Left lobe of liver (tissue), 2 donors: ENCODE data around the gene ARL11. TPM values are rescaled to one million over a fixed set of nuclear protein-coding genes. Genes with fewer than 3 reads are reported as not detected.
"Not testable (repeated sequence)": the region's sequence is repeated elsewhere in the genome, so short reads cannot be mapped to it uniquely, and the experiment has no call there.

Source experiments
- ATAC-seq: fragments of 200-7000 bp; cut with Tn5 transposase; one replicate; pipeline ENCODE4 v1.9.1; 2020; ENCODE audit warnings: mild to moderate bottlenecking, moderate library complexity
- DNase-seq: peaks from one replicate; pipeline ENCODE4 v3.0.0-alpha.2; 2020; ENCODE audit warnings: low spot score
- total RNA-seq: library from RNA; stranded (reverse); gene quantifications from one replicate; pipeline ENCODE4 v1.2.1, GENCODE V29; 2021
- donor health status: DM: no; HTN: no; CAD: no; lungs with moderate emphysema.
- donor health status: DM: no; HTN: yes; CAD: no.

ARL11 gene
- total RNA-seq, 1 donor from 2014 or later, result 0.23 TPM

DNA sequence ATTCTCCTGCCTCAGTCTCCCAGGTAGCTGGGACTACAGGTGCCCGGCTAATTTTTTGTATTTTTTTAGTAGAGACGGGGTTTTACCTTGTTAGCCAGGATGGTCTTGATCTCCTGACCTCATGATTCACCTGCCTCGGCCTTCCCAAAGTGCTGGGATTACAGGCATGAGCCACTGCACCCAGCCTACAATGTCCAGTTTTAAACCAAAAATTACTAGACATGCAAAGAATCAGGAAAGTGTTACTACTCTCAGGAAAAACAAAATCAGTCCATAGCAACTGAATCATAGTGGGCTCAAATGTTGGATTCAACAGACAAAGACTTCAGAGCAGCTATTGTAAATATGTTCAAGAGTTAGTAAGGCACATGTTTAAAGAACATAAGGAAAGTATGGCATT lies 16.3 kb upstream of the ARL11 start:
- ATAC-seq, DNase-seq: not testable (repeated sequence)

GRCh38 chr13:49615836-49616675 lies 12.3 kb upstream of the ARL11 start:
- ATAC-seq (peak; percentile 19), DNase-seq (no peak)

- ATAC-seq (no peak), DNase-seq (no peak)
These were observed 11.6 kb upstream of the ARL11 start for GRCh38 chr13:49616676-49617065.

DNA sequence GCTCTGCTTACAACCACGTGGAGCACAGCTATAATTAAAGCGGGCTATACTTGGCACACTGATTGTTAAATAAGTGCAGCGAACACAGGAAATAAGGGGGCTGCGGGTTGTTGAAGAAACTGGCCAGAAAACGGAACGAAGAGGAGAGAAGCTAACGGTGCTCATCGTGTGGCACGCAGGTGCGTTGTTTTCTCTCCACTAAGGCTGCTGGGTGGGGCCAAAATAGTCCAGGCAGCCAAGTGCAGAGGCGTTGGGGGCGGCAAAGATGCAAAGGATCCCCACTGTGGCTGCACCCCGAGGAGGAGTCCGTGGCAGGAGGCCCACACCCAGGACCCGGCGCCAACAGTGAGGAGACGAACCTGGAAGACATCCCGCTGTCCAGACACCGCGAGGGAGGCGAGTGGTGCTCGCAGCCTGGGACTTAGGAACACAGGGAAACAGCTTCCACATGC lies 8.1 kb upstream of the ARL11 start:
- ATAC-seq, result no peak
- no peak for DNase-seq

DNA sequence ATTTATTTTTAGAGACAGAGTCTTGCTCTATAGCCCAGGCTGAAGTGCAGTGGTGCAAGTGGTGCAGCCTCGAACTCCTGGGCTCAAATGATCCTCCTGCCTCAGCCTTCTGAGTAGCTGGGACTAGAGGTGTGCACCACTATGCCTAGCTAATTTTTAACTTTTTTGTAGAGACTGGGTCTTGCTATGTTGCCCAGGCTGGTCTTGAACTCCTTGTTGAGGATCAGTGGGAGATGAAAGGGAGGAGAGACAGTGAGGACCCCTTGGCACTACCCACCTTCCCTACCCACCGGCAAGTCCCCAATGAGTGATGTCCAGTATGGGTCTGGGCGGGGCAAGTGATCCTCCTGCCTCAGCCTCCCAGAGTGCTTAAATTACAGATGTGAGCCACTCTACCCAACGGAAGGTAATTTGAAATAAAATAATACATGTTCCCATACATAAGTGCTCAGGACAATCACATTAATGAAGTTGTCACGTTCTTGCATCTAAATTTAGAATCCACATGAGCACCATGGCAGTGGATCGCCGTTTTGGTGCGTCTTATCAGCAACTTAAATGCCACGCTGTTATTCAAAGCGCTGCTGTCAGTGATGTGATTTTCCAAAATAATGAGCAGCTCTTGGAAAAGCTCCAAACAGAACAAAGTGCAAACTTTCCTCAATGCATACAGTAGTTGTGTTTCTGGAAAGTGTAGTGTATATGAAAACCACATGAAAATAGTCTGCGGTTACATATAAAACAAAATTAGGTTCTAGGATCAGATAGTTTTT lies 5.9 kb upstream of the ARL11 start:
- no peak for DNase-seq
- no peak for ATAC-seq

DNA sequence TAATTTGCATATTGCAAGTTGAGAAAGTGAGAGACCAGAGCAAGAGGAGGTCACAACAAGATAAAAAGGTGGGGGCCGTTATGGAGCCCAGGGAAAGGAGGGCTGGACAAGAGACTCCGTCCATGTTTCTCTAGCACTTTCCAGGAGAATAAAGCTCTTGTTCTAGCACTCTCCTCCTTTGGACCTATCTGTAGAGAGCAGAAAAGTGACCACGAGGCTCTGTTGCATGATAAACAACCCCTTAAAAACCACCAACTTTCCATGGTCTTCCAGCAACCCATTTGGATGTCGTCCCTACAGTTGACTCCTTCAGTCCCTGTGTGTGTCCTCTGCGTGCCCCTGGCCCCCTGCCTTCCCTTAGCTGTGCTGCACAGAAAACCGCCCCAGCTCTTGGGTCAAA lies 4.1 kb upstream of the ARL11 start:
- DNase-seq (no peak), ATAC-seq (no peak)

GRCh38 chr13:49625392-49626079 lies 2.8 kb upstream of the ARL11 start:
- ATAC-seq (peak; percentile 95), DNase-seq (peak; percentile 98)

- no peak for ATAC-seq
These were observed 1.1 kb downstream of the ARL11 start for GRCh38 chr13:49629196-49629938.

GRCh38 chr13:49629947-49630346 lies 1.6 kb downstream of the ARL11 start:
- ATAC-seq (no peak), DNase-seq (no peak)

More at GRCh38 chr13:49629196-49629938, 1.1 kb downstream of the ARL11 start:
- no peak for DNase-seq

DNA sequence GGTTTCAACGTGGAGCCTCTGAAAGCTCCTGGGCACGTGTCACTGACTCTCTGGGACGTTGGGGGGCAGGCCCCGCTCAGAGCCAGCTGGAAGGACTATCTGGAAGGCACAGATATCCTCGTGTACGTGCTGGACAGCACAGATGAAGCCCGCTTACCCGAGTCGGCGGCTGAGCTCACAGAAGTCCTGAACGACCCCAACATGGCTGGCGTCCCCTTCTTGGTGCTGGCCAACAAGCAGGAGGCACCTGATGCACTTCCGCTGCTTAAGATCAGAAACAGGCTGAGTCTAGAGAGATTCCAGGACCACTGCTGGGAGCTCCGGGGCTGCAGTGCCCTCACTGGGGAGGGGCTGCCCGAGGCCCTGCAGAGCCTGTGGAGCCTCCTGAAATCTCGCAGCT lies 2.3 kb downstream of the ARL11 start:
- DNase-seq, result no peak
- no peak for ATAC-seq

GRCh38 chr13:49632156-49632555 lies 3.8 kb downstream of the ARL11 start:
- no peak for DNase-seq
- ATAC-seq, result no peak

DNA sequence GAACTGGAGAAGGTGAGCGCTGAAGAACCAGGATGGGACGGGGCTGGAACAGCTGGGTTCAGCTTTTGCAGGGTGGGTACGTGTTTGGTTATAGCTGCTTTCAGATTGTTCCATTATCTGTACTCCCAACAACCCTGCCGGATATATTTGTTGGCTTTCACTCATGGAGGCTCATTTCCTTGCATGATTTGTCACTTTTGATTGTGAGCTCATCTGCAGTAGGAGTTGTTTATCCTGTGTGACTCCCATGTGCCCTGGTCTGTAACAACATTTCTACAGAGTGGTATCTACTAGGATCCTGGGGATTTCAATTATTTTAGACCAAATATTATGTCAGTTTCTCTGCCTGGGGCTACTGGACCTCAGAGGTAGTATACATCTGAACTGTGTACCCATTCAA lies 5.4 kb downstream of the ARL11 start:
- no peak for ATAC-seq
- DNase-seq, result no peak

DNA sequence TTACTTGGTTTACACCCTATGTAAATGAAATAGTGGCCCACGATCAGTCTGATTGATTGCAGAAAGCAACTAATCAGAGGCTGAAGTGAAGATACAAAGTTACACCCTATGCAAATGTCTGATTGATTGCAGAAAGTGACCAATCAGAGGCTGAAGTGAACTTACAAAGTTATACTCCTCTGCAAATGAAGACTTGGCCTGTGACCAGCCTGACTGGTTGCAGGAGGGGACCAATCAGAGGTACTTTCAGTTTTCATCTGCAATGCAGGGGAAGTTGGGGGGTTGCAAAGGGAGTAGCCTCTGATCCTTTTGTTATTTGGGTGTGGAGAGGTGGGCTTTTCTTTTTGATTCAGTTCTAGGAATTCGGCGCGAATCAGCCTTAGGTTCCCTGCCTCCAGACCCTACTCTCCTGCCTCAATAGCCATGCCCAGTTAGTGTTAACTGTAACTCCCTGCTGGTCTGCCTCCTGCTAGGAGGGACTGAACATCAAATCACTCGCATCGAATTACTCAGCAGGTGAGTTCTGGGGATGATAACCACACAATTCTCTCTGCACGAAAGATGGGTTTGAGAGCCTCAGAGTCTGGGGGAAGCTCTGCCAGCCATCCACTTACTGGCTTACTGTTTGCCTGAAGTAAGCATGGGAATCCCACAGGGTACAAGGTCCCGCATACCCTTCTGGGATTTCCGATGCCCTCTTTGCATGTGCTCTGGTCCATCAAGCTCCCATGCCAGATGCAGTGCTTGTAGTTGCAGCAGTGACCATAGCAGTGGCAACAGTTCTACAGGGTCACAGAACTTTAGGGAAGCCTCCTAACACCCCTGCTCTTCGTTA lies 7.5 kb downstream of the ARL11 start:
- ATAC-seq (peak; percentile 50), DNase-seq (no peak)

- no peak for DNase-seq
- ATAC-seq, result no peak
These were observed 8.4 kb downstream of the ARL11 start for GRCh38 chr13:49636705-49637104.

GRCh38 chr13:49638030-49638743 lies 9.9 kb downstream of the ARL11 start:
- no peak for ATAC-seq
- DNase-seq, result no peak

DNA sequence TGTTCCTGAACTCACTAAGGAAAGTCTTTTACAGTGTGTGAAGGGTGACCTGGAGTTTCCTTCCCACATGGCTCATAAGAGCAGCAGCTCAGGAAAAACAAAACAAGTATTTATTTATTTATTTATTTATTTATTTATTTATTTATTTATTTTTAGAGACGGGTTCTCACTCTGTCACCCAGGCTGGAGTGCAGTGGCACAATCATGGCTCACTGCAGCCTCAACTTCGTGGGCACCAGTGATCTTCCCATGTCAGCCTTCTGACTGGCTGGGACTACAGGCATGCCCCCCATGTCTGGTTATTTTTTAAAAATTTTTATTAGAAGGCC lies 10.4 kb downstream of the ARL11 start:
- DNase-seq (no peak), ATAC-seq (no peak)

DNA sequence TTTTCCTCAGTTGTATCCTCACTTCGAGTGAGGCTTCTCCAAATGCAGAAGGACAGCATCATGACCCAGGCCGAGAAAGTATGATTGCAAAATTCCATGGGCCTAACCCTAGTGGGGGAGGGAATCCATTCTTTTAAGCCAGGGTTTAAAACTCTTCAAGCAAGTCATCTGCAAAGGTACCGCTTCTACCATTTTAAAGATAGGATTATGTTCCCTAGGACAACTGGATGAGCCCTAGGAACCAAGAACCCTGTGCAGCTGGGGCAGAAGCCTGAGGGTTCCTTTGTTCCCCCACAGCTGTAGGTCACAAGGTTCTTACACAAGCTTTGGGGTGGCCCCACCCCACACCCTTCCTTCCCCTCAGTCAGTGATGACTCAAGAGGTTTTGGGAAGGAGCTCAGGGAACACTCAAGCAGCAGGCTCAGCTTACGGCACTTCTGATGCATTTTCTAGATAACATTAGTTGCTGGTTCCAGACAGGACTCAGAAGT lies 13.5 kb downstream of the ARL11 start:
- DNase-seq (no peak), ATAC-seq (peak; percentile 62)

DNA sequence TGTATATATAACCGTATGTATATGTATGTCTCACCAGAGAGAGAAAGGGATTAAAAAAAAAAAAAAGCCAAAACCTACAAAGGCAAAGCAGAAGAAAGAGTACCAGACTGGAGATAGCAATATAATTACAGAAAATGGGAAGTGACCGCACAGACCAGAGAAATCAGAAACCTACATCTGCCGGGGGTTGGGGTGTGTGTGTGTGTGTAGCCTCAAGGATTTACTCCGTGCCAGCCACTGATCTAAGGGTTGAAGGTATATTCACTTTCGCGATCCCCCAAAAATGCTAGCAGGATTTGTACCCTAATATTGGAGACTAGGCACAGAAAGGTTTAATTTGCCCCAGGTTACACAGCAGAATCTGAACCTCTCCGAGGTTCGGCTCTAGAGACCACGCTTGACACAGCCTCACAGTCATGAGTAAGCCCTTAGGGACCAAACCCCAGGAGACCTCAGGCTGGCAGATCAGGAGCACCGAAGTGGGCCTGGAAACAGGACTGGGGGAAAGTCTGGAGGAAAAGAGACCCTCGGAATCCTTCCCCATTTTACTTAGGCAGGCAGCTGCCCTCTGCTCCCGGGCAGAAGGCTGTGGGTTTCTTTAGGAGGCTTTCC lies 14.8 kb downstream of the ARL11 start:
- ATAC-seq (no peak), DNase-seq (no peak)

- ATAC-seq, result no peak
- no peak for DNase-seq
These were observed 17.1 kb downstream of the ARL11 start for GRCh38 chr13:49645451-49645850.
